ENCODE measurements around the gene VAMP8.

- TF ChIP-seq TCF12 (IDR thresholded peaks at IDR 0.05; ENCODE audit: low read depth, low read length) (no peak), POLR2A (IDR thresholded peaks at IDR 0.05; ENCODE audit: low read depth, low read length) (no peak), RCOR1 (conservative IDR thresholded peaks at IDR 0.05; ENCODE audit: low read depth, low read length) (no peak), HCFC1 (IDR thresholded peaks at IDR 0.05; ENCODE audit: low read length) (no peak), SRF (IDR thresholded peaks at IDR 0.05; ENCODE audit: low read depth in 2 of 2, low read length in 2 of 2) (no peak), EZH2 (IDR thresholded peaks at IDR 0.05; ENCODE audit: borderline replicate concordance, control insufficient read depth, low read depth, low read length) (no peak), NFXL1 (IDR thresholded peaks at IDR 0.05; ENCODE audit: borderline replicate concordance) (no peak)
- TF ChIP-seq, protein P1, sequence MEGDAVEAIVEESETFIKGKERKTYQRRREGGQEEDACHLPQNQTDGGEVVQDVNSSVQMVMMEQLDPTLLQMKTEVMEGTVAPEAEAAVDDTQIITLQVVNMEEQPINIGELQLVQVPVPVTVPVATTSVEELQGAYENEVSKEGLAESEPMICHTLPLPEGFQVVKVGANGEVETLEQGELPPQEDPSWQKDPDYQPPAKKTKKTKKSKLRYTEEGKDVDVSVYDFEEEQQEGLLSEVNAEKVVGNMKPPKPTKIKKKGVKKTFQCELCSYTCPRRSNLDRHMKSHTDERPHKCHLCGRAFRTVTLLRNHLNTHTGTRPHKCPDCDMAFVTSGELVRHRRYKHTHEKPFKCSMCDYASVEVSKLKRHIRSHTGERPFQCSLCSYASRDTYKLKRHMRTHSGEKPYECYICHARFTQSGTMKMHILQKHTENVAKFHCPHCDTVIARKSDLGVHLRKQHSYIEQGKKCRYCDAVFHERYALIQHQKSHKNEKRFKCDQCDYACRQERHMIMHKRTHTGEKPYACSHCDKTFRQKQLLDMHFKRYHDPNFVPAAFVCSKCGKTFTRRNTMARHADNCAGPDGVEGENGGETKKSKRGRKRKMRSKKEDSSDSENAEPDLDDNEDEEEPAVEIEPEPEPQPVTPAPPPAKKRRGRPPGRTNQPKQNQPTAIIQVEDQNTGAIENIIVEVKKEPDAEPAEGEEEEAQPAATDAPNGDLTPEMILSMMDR (IDR thresholded peaks at IDR 0.05 in 2 of 3, conservative IDR thresholded peaks at IDR 0.05 in 1 of 3; ENCODE audit: control insufficient read depth in 2 of 3, extremely low read depth in 1 of 3, insufficient read depth in 1 of 3, low read depth in 3 of 3, low read length in 3 of 3), result no peak
Measured at GRCh38 chr2:85554980-85555612, 22.3 kb upstream of the VAMP8 start.

Measured in GM12878 (cell line).